Tibial nerve (tissue), 4 donors: Measurements from ENCODE around the gene LAMC3. TPM values are rescaled to one million over a fixed set of nuclear protein-coding genes. Genes with fewer than 3 reads are reported as not detected.

Source experiments
- DNase-seq, 2 donors: peaks; one replicate each; pipeline ENCODE4 v3.0.0-alpha.2; 2019; ENCODE audit warnings: low spot score in 2 of 2
- H3K27ac ChIP-seq, 4 donors: fragments of 200-600 bp; sonication (generic) in 3 of 4; one replicate each; pipeline ENCODE4 v1.5.1; 2017 to 2019; ENCODE audit warnings: mild to moderate bottlenecking in 1 of 4
- H3K27me3 ChIP-seq, 2 donors: fragments of 200-600 bp; sonication (generic) in 1 of 2; one replicate each; pipeline versions ENCODE4 v1.5.1 to v1.6.0; 2017 to 2019
- H3K36me3 ChIP-seq, 3 donors: fragments of 200-600 bp; sonication (generic); one replicate each; pipeline ENCODE4 v1.5.1; 2018 to 2019
- H3K4me1 ChIP-seq, 4 donors: fragments of 200-600 bp; sonication (generic) in 3 of 4; one replicate each; pipeline ENCODE4 v1.5.1; 2017 to 2019
- H3K4me3 ChIP-seq, 4 donors: fragments of 200-600 bp; sonication (generic) in 3 of 4; one replicate each; pipeline ENCODE4 v1.5.1; 2017 to 2019; ENCODE audit warnings: mild to moderate bottlenecking in 1 of 4, moderate library complexity in 1 of 4
- H3K9me3 ChIP-seq, 4 donors: fragments of 200-600 bp; sonication (generic) in 3 of 4; one replicate each; pipeline ENCODE4 v1.5.1; 2017 to 2019
- EP300 ChIP-seq, 2 donors: sonication (generic); formaldehyde crosslinking; IDR thresholded peaks; one replicate each; pipeline ENCODE4 v1.6.1; 2017; ENCODE audit warnings: antibody characterized with exemption in 2 of 2, mild to moderate bottlenecking in 1 of 2
- POLR2A ChIP-seq, 2 donors: fragments of 450-650 bp; IDR thresholded peaks; one replicate each; pipeline ENCODE4 v1.6.1; 2017; ENCODE audit warnings: antibody characterized with exemption in 2 of 2, mild to moderate bottlenecking in 2 of 2, moderate library complexity in 2 of 2
- WGBS, 2 donors: methylation state at CpG; one replicate each; pipeline ENCODE4 v1.1.5; 2018; 5-methylcytosine and 5-hydroxymethylcytosine counted together
- total RNA-seq, 4 donors: library from RNA; depleted of rRNA; stranded (reverse); fragments of >200 nt; gene quantifications; one replicate each; pipeline ENCODE4 v1.1.0, GENCODE V29; 2016
- TF ChIP-seq, protein P1 (sequence below), 5 experiments: fragments of 200-600 bp in 3 of 5; fragments of 450-650 bp in 2 of 5; sonication (generic) in 3 of 5; IDR thresholded peaks; one replicate each; pipeline ENCODE4 v1.5.1; 2016 to 2019; ENCODE audit warnings: antibody characterized with exemption in 5 of 5, mild to moderate bottlenecking in 3 of 5, moderate library complexity in 2 of 5

Gene LAMC3
- total RNA-seq, 4 donors from 2014 or later = 0.21 to 1.6 TPM; not detected in 2

- H3K4me3 ChIP-seq = no peak overlapping the region
- no peak overlapping the region for H3K27ac ChIP-seq
- TF ChIP-seq POLR2A (IDR thresholded peaks at IDR 0.05) (no peak), EP300 (IDR thresholded peaks at IDR 0.05) (no peak)
- TF ChIP-seq, protein P1, sequence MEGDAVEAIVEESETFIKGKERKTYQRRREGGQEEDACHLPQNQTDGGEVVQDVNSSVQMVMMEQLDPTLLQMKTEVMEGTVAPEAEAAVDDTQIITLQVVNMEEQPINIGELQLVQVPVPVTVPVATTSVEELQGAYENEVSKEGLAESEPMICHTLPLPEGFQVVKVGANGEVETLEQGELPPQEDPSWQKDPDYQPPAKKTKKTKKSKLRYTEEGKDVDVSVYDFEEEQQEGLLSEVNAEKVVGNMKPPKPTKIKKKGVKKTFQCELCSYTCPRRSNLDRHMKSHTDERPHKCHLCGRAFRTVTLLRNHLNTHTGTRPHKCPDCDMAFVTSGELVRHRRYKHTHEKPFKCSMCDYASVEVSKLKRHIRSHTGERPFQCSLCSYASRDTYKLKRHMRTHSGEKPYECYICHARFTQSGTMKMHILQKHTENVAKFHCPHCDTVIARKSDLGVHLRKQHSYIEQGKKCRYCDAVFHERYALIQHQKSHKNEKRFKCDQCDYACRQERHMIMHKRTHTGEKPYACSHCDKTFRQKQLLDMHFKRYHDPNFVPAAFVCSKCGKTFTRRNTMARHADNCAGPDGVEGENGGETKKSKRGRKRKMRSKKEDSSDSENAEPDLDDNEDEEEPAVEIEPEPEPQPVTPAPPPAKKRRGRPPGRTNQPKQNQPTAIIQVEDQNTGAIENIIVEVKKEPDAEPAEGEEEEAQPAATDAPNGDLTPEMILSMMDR (IDR thresholded peaks at IDR 0.05) = no peak
- no peaks in the 10 kb centered on the region for H3K36me3 ChIP-seq
- no peaks in the 10 kb centered on the region for H3K9me3 ChIP-seq
- no peaks in the 10 kb centered on the region for H3K4me1 ChIP-seq
- WGBS, 2 donors = 71 to 77% methylated on average over 3 of the region's 3 CpGs
- H3K27me3 ChIP-seq = peaks cover 4 to 54% of the 10 kb centered on the region in 2 donors
- DNase-seq = no peak
These were observed 38.1 kb upstream of the LAMC3 start for GRCh38 chr9:130970855-130971254.

- no peak for TF ChIP-seq EP300 (IDR thresholded peaks at IDR 0.05)
- no peak for TF ChIP-seq POLR2A (IDR thresholded peaks at IDR 0.05)
- TF ChIP-seq, protein P1 (IDR thresholded peaks at IDR 0.05) = no peak
- no peaks in the 10 kb centered on the region for H3K36me3 ChIP-seq
- no peak for DNase-seq
- WGBS, 2 donors = 34 to 35% methylated on average over 10 to 12 of the region's 12 CpGs
- H3K27ac ChIP-seq = no peak overlapping the region
- no peak overlapping the region for H3K4me3 ChIP-seq
- no peaks in the 10 kb centered on the region for H3K9me3 ChIP-seq
- no peaks in the 10 kb centered on the region for H3K4me1 ChIP-seq
- H3K27me3 ChIP-seq = peaks cover 4 to 54% of the 10 kb centered on the region in 2 donors
These were observed 37.6 kb upstream of the LAMC3 start for GRCh38 chr9:130971294-130971849.

- no peak overlapping the region for H3K4me3 ChIP-seq
- no peaks in the 10 kb centered on the region for H3K4me1 ChIP-seq
- no peaks in the 10 kb centered on the region for H3K9me3 ChIP-seq
- H3K27ac ChIP-seq = no peak overlapping the region
- no peak for DNase-seq
- TF ChIP-seq, protein P1 (IDR thresholded peaks at IDR 0.05) = no peak
- H3K36me3 ChIP-seq = no peaks in the 10 kb centered on the region
- WGBS, 2 donors = 65 to 75% methylated on average over 5 to 6 of the region's 6 CpGs
- peaks cover 4 to 53% of the 10 kb centered on the region in 2 donors for H3K27me3 ChIP-seq
These were observed 36.6 kb upstream of the LAMC3 start for GRCh38 chr9:130972277-130972956.

GRCh38 chr9:130972957-130973685 is 35.9 kb upstream of the LAMC3 start:
- Histone ChIP-seq H3K27me3 (peaks cover 4 to 53% of the 10 kb centered on the region in 2 donors), H3K4me1 (no peaks in the 10 kb centered on the region), H3K9me3 (no peaks in the 10 kb centered on the region), H3K4me3 (no peak overlapping the region), H3K36me3 (no peaks in the 10 kb centered on the region), H3K27ac (no peak overlapping the region)
- TF ChIP-seq EP300 (IDR thresholded peaks at IDR 0.05) (no peak), POLR2A (IDR thresholded peaks at IDR 0.05) (no peak)
- TF ChIP-seq, protein P1 (IDR thresholded peaks at IDR 0.05) = no peak
- WGBS, 2 donors = 62 to 66% methylated on average over 9 to 19 of the region's 19 CpGs
- DNase-seq = no peak
